Loucy (cell line): ENCODE results near the gene SLC6A13.

Source experiments
- H2AFZ ChIP-seq: fragments of 200-600 bp; sonication (generic); 2 replicates; pipeline ENCODE4 v1.6.0; 2016; ENCODE audit warnings: antibody characterized with exemption, mild to moderate bottlenecking, low read length, moderate library complexity
- H3F3A ChIP-seq: fragments of 200-600 bp; 2 replicates; pipeline ENCODE4 v1.6.0; 2016; ENCODE audit warnings: antibody characterized with exemption, low read depth, mild to moderate bottlenecking
- H3K27me3 ChIP-seq: fragments of 200-600 bp; sonication (generic); 2 replicates; pipeline ENCODE4 v1.6.1; 2014; ENCODE audit warnings: low read length, mild to moderate bottlenecking; ENCODE audit not compliant: insufficient read depth, poor library complexity, severe bottlenecking
- H3K36me3 ChIP-seq: fragments of 200-600 bp; sonication (generic); 2 replicates; pipeline ENCODE4 v1.6.1; 2016; ENCODE audit warnings: low read length; ENCODE audit not compliant: insufficient read depth
- H3K4me1 ChIP-seq: fragments of 200-600 bp; sonication (generic); 2 replicates; pipeline ENCODE4 v1.5.1; 2014; ENCODE audit warnings: low read length, mild to moderate bottlenecking; ENCODE audit not compliant: insufficient read depth, poor library complexity, severe bottlenecking
- H3K4me2 ChIP-seq: fragments of 200-600 bp; sonication (generic); 2 replicates; pipeline ENCODE4 v1.6.0; 2014; ENCODE audit warnings: antibody characterized with exemption, low read length, low read depth, mild to moderate bottlenecking; ENCODE audit not compliant: poor library complexity, severe bottlenecking
- H3K4me3 ChIP-seq: fragments of 200-600 bp; sonication (generic); 2 replicates; pipeline ENCODE4 v1.5.1; 2014; ENCODE audit warnings: low read length, mild to moderate bottlenecking, mixed read lengths; ENCODE audit not compliant: poor library complexity, severe bottlenecking
- H3K79me2 ChIP-seq: fragments of 200-600 bp; sonication (generic); 2 replicates; pipeline ENCODE4 v1.6.1; 2014; ENCODE audit warnings: low read length; ENCODE audit not compliant: insufficient read depth
- H3K9ac ChIP-seq: fragments of 200-600 bp; sonication (generic); 2 replicates; pipeline ENCODE4 v1.6.0; 2014; ENCODE audit warnings: mild to moderate bottlenecking, low read depth, low read length, moderate library complexity; ENCODE audit not compliant: poor library complexity, severe bottlenecking
- H3K9me2 ChIP-seq: fragments of 200-600 bp; sonication (generic); replicated peaks from 2 replicates; pipeline ENCODE4 v1.6.1; 2016; ENCODE audit warnings: low read depth, low read length, mixed read lengths
- H3K9me3 ChIP-seq: fragments of 200-600 bp; sonication (generic); 2 replicates; pipeline ENCODE4 v1.6.1; 2014; ENCODE audit warnings: mild to moderate bottlenecking, antibody characterized with exemption, low read length, low read depth; ENCODE audit not compliant: insufficient read depth
- H4K20me1 ChIP-seq: fragments of 200-600 bp; sonication (generic); 2 replicates; pipeline ENCODE4 v1.6.0; 2014; ENCODE audit warnings: antibody characterized with exemption, low read length, mild to moderate bottlenecking; ENCODE audit not compliant: insufficient read depth, poor library complexity, severe bottlenecking
- CTCF ChIP-seq: fragments of 200-600 bp; sonication (generic); conservative IDR thresholded peaks from 2 replicates; pipeline ENCODE4 v1.5.1; 2014; ENCODE audit warnings: mild to moderate bottlenecking, antibody characterized with exemption, low read length
- EZH2phosphoT487 ChIP-seq: fragments of 200-600 bp; IDR thresholded peaks from 2 replicates; pipeline ENCODE4 v1.6.1; 2018; ENCODE audit warnings: antibody characterized with exemption, mild to moderate bottlenecking, moderate library complexity, borderline replicate concordance

Gene SLC6A13

GRCh38 chr12:254039-254438 lies 8.6 kb downstream of the SLC6A13 start:
- H2AFZ ChIP-seq: no peak overlapping the region
- H3K9me2 ChIP-seq: no peaks in the 10 kb centered on the region
- peaks cover 63% of the 10 kb centered on the region for H3K4me1 ChIP-seq
- no peak overlapping the region for H3K4me2 ChIP-seq
- H3K27me3 ChIP-seq: no peaks in the 10 kb centered on the region
- no peaks in the 10 kb centered on the region for H3K9me3 ChIP-seq
- H3K9ac ChIP-seq: peak overlapping the region; percentile 25
- H4K20me1 ChIP-seq: no peaks in the 10 kb centered on the region
- H3K36me3 ChIP-seq: no peaks in the 10 kb centered on the region
- H3K79me2 ChIP-seq: no peaks in the 10 kb centered on the region
- no peak for TF ChIP-seq CTCF
- TF ChIP-seq EZH2phosphoT487: no peak
- H3F3A ChIP-seq: peaks cover 4% of the 10 kb centered on the region; the same call in 1 of the 2 replicates
- H3K4me3 ChIP-seq: no peak overlapping the region

- Histone ChIP-seq H3K9me3 (no peaks in the 10 kb centered on the region), H3K36me3 (no peaks in the 10 kb centered on the region), H4K20me1 (no peaks in the 10 kb centered on the region), H3K27me3 (no peaks in the 10 kb centered on the region), H3K4me2 (peak overlapping the region; percentile 13), H3K9ac (peak overlapping the region; percentile 25), H2AFZ (no peak overlapping the region), H3K79me2 (no peaks in the 10 kb centered on the region), H3K4me3 (no peak overlapping the region), H3K4me1 (peaks cover 57% of the 10 kb centered on the region), H3K9me2 (no peaks in the 10 kb centered on the region), H3F3A (no peaks in the 10 kb centered on the region; the same call in 1 of the 2 replicates)
- TF ChIP-seq EZH2phosphoT487 (no peak), CTCF (no peak)
These were observed 9.4 kb downstream of the SLC6A13 start for GRCh38 chr12:253116-253831.

GRCh38 chr12:252636-253035 lies 10.0 kb downstream of the SLC6A13 start:
- TF ChIP-seq CTCF (no peak), EZH2phosphoT487 (no peak)
- no peaks in the 10 kb centered on the region for H3K9me2 ChIP-seq
- H2AFZ ChIP-seq: no peak overlapping the region
- peak overlapping the region; percentile 48 for H3K4me2 ChIP-seq
- peaks cover 51% of the 10 kb centered on the region for H3K4me1 ChIP-seq
- no peaks in the 10 kb centered on the region for H3K36me3 ChIP-seq
- H3K27me3 ChIP-seq: no peaks in the 10 kb centered on the region
- no peaks in the 10 kb centered on the region for H3K79me2 ChIP-seq
- no peaks in the 10 kb centered on the region for H4K20me1 ChIP-seq
- H3K9ac ChIP-seq: peak overlapping the region; percentile 40
- no peaks in the 10 kb centered on the region for H3F3A ChIP-seq
- H3K4me3 ChIP-seq: no peak overlapping the region
- H3K9me3 ChIP-seq: peaks cover 5% of the 10 kb centered on the region
